Stimulated activated CD8-positive, alpha-beta memory T cell treated with anti-CD3 and anti-CD28 coated beads, Interleukin-12 subunit alpha, Interleukin-12 subunit beta, amount 100 ng/mL, for 4 hours (primary cell): ENCODE data around the gene JAZF1.

Experiments
- DNase-seq: peaks from one replicate; pipeline ENCODE4 v3.0.0-alpha.2; 2020; ENCODE audit warnings: low read depth

Gene JAZF1

DNA sequence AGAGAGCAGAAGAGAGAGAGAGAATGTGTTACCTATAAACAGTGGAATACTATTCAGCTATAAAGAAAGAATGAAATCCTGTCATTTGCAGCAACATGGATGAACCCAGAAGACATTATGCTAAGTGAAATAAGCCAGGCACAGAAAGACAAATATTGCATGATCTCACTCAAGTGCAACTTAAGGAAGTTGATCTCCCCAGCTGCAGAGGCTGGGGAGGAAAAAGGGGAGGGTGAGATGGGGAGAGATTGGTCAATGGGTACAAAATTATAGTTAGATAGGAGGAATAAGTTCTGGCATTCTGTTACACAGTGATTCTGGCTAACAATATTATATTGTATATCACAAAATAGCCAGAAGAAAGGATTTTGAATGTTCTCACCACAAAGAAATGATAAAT is 11.2 kb upstream of the JAZF1 start:
- DNase-seq = no peak

GRCh38 chr7:28191184-28191583 is 10.6 kb upstream of the JAZF1 start:
- no peak for DNase-seq

- no peak for DNase-seq
Measured at GRCh38 chr7:28190077-28190710, 9.6 kb upstream of the JAZF1 start.

GRCh38 chr7:28187012-28187411 is 6.4 kb upstream of the JAZF1 start:
- DNase-seq = no peak

DNA sequence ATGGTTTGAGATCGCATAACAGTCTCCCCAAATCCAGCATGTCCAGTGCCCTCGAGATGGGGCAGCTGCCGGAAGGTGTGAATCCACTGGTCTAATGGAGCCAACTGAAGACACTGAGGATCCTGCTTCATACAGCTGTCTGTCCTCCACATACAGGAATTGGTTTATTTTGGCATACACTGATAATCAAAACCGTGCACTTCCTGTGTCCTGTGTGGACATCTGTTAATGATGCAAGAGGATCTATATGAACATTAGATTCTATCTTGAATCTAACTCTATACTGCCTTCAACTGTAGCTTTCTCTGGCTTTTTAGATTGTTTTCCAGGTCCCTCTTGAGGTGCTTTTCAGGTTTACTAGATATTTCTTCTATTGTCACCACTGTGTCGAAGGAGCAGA is 3.0 kb upstream of the JAZF1 start:
- no peak for DNase-seq

DNA sequence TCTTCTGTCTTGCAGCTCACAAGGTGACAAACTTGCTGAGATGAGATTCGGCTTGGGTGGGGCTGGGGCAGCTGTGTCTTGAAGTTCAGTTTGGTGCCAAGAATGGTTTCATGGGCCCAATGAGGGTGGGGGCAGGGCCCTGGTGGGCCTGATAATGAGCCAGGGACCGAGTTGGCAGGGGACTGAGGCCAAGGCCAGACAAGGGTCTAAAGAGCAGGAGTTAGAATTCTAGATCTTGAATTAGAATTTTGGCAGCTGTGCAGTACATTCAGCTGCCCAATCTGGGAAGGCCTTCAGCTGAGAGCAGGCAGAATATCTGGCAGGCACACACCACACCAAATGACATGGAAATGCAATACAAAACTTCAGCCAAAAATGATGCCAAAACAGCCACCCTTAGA is 1.5 kb upstream of the JAZF1 start:
- no peak for DNase-seq

DNA sequence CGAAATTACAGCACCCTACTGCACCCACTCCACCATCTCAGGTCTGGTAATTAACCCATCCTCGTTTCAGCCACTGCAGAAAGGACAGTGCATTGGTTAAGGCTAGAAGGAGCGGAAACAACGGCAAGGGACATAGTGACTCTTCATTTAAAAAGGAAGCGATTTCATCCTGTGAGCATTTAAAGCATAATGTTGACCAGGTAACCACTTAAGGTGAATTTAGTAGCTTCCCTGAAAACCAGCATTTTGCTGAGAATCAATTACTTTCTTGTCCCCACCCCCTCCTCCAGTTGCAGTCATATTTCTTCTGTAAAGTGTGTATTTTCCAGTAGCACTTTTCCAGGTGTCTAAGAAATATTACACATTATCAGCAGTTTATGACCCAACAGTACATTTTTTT is 821 bp upstream of the JAZF1 start:
- DNase-seq = no peak

GRCh38 chr7:28180031-28180363 is 598 bp downstream of the JAZF1 start:
- DNase-seq = no peak

DNA sequence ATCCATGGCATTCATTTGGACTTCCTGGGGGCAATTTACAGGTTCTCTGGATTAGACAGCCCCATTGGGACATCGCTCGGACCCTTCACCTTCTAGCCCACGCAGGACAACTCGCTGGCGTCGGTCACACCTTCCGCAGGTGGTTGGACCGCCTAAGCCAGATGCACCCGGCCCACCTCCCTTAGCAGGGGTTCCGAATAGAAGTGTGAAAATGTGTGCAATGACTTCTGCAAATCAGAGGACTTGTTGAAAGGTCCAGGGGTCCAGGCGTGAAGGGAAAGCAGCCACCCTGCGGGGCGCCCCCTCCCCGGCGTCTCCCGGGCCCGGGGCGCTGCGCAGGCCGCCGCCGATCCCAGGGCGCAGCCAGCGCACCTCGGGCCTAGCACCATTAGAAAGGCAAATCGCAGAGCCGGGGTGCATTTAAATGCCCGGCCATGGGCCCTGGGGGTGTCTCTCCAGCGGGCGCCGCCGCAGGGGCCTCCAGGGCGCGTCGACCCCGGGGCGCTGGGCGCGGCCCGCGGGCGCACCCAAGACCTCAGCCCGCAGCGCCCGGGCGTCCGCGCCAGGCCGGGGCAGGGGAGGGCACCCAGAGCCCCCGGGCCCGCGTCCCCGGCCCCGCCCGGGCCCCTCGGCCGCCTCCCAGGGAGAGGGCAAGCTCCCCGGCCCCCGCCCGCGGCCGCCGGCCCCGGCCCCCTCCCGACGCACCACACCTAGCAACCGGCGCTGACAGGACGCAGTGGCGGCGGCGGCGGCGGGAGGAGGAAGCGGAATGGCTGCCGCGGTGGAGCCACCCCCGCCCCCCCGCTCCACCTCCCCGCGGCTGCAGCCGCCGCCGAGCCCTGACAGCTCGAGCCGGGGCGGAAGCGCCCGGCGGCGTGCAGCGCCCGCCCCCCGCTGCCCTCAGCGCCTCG is 1.2 kb downstream of the JAZF1 start:
- DNase-seq = peak; percentile 67

DNA sequence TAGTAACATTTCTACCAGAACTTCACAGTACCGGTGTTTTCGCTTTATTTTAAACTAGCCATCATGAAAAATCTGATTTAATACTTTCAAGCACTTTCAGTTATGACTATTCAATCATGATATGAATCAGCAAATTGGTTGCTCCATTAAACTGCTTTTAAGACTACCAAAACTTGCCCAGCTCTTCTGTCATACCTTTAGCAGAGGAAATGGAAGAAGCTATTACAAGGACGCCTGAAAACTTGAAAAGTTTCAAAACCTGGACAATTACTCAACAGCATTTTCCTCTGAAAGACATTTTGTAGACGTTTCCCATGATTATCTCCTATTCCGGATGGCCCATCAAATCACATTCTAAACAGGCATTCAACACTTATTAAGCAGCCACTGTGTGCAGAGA is 2.0 kb downstream of the JAZF1 start:
- no peak for DNase-seq

- DNase-seq = no peak
Measured at GRCh38 chr7:28177836-28178235, 2.8 kb downstream of the JAZF1 start.

DNA sequence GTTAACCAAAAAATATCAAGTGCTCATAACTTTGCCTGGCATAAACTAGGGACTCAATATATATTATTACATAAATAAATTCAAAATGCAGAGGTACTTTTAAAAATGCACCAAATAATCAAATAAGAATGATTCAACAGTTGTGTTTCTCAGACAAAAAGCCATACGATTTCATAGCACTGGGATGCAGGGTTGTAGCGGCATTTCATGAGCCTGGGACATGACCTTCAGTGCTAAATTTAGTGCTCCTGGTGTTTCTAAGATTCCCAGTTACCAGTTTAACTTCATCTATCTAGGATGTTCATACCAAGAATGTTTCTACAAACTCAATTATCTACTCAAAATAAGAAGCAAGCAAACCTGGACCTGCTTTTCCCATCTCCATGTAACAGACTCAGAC is 4.0 kb downstream of the JAZF1 start:
- no peak for DNase-seq

- no peak for DNase-seq
Measured at GRCh38 chr7:28176174-28176573, 4.4 kb downstream of the JAZF1 start.

DNA sequence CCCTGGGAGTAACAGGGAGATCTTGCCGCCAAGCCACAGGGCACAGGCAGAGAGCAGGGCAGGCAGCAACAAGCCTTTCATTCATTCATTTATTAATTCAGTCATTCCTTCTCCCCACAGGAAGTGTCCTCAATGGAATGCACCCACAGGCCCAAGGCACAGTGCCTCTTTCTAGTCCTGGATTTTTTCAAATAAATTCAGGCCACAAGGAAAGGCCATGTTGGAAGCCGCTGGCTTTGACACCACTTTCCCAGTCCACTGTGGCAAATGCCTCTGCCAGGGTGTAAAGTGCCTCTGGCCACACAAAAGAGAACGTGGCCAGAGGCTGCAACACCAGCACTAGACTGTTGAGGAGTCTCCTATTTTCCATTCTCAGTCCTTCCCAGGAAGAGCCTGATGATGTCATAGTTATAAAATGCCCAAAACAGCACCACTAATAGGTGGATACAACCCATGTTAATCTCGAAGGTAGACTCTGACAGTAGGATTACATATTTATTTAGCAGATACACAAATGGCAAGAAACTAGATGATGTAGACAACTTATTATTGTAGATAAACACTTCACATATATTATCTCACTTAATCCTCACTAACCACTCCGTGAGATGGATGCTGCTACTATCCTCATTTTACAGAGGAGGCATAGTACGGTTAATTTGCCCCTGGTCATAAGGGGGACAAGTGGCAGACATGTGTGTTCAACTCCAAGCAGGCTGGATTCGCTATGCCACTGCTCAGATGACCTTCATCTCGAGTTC is 5.5 kb downstream of the JAZF1 start:
- DNase-seq = no peak

- DNase-seq = no peak
Measured at GRCh38 chr7:28174442-28174841, 6.2 kb downstream of the JAZF1 start.

DNA sequence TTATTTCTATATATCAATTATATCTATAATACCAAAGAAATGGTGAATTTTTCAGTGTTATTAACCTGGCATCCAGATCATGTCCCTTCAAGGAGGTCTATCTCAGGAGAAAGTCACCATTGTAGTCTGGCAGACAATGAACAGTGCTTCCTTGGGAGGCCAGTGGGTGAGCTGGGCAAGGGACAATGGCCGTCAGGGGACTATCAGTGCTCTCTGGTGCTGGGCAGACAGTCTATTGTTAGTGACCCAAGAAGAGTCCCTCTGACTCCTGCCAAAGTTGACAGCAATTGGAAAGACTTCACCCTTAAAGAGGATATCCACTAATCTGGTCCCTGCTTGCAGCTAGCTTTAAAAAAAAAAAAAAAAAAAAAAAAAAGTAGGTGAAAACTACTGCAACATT is 7.1 kb downstream of the JAZF1 start:
- DNase-seq = no peak

- no peak for DNase-seq
Measured at GRCh38 chr7:28172958-28173357, 7.6 kb downstream of the JAZF1 start.

DNA sequence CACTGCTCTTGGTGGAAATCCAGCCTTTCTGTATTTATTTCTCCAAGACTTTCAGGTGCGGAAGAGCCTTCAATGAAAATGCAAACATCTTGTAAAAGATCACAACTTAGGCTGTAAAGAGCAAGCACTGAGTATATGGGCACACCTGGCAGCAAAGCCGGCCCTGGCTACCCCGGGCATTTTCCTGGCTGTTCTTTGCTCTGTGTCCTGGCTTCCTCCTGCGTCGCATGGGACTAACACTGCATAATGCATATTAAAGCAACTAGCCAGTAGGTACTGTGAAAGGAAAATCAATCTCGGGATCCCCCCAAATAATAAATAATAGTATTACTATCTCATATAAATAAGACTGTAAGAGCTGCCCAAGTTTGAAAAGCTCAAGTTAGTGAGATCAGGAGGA is 9.9 kb downstream of the JAZF1 start:
- DNase-seq = no peak

- no peak for DNase-seq
Measured at GRCh38 chr7:28169230-28169629, 11.4 kb downstream of the JAZF1 start.

DNA sequence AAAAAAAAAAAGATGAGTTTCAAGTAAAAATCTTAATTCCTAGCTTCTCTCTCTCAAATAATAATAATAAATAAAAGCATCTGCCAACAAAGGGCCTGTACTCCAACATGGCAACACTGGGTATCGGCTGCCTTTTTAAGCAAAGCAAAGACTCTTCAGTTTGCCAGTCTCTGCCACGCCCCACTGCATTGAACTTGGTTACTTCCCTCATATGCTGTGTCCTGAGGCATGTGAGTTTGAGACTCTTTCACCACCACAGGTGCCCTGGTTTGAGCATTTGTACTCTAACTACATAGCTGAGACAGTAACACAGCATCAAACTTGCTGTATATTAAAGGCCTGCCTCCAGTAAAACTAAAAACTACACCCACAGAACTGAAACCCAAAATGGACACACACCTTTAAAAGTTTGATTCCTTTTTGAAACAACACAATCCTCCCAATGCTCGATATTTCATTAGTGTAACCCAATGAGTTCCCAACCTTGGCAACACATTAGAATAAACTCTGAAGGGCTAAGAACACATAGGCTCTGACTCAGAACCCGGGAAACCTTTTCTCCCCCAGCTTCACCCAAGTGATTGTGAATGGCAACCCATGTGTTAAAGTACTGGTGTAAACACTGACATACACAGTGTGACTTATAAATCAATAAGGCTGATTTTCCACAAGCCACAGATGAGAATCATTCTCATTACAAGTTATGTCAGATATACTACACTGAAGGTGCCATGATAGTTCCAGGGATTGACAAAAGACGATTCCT is 12.0 kb downstream of the JAZF1 start:
- DNase-seq = no peak

GRCh38 chr7:28166982-28167715 is 13.4 kb downstream of the JAZF1 start:
- no peak for DNase-seq
